WERI-Rb-1 (cell line): Measurements from ENCODE around the gene CCDC134.

Source experiments
- DNase-seq: peaks from one replicate; pipeline ENCODE4 v3.0.0-alpha.2; 2020
- H3K27ac ChIP-seq: fragments of 250-450 bp; sonication (Bioruptor Pico); 2 replicates; pipeline ENCODE4 v1.5.1; 2020; ENCODE audit warnings: mild to moderate bottlenecking, moderate library complexity
- H3K27me3 ChIP-seq: fragments of 250-450 bp; sonication (Bioruptor Pico); 2 replicates; pipeline ENCODE4 v1.5.1; 2021; ENCODE audit warnings: mild to moderate bottlenecking, low read depth, moderate library complexity; ENCODE audit not compliant: insufficient read depth, severe bottlenecking
- H3K36me3 ChIP-seq: fragments of 250-450 bp; sonication (Bioruptor Pico); 2 replicates; pipeline ENCODE4 v1.5.1; 2020; ENCODE audit warnings: mild to moderate bottlenecking, moderate library complexity
- H3K4me3 ChIP-seq: 2 replicates; pipeline ENCODE4 v1.5.1; 2011; ENCODE audit warnings: low read depth, mild to moderate bottlenecking, control low read depth, low read length
- H3K9me3 ChIP-seq: fragments of 250-450 bp; sonication (Bioruptor Pico); 2 replicates; pipeline ENCODE4 v1.5.1; 2021; ENCODE audit warnings: mild to moderate bottlenecking, moderate library complexity; ENCODE audit not compliant: severe bottlenecking
- CTCF ChIP-seq: IDR thresholded peaks from 2 replicates; pipeline ENCODE4 v1.5.1; 2011; ENCODE audit warnings: low read depth, mild to moderate bottlenecking, control low read depth, inconsistent platforms, low read length

The CCDC134 gene

GRCh38 chr22:41874090-41874489 lies 73.6 kb downstream of the CCDC134 start:
- no peak for DNase-seq
- H3K27me3 ChIP-seq: no peaks in the 10 kb centered on the region
- H3K36me3 ChIP-seq: peaks cover 92% of the 10 kb centered on the region
- no peak for TF ChIP-seq CTCF
- H3K9me3 ChIP-seq: no peaks in the 10 kb centered on the region
- H3K27ac ChIP-seq: no peak overlapping the region
- H3K4me3 ChIP-seq: no peak overlapping the region

GRCh38 chr22:41875531-41876270 lies 75.2 kb downstream of the CCDC134 start:
- DNase-seq: no peak
- Histone ChIP-seq H3K9me3 (no peaks in the 10 kb centered on the region), H3K27me3 (no peaks in the 10 kb centered on the region), H3K27ac (no peak overlapping the region), H3K36me3 (peaks cover 93% of the 10 kb centered on the region), H3K4me3 (no peak overlapping the region)
- TF ChIP-seq CTCF: no peak
